DOHH2 (cell line): Measurements from ENCODE around the gene KRT74.

Experiments used
- CTCF ChIP-seq: fragments of 200-600 bp; sonication (generic); IDR thresholded peaks from one replicate; pipeline ENCODE4 v1.5.1; 2014; ENCODE audit warnings: antibody characterized with exemption, mild to moderate bottlenecking, low read depth, low read length; ENCODE audit not compliant: poor library complexity, severe bottlenecking
- EZH2phosphoT487 ChIP-seq: fragments of 200-600 bp; sonication (generic); IDR thresholded peaks from 2 replicates; pipeline ENCODE4 v1.6.1; 2017; ENCODE audit warnings: borderline replicate concordance, mild to moderate bottlenecking, antibody characterized with exemption, low read length, moderate library complexity, mixed read lengths

- no peak for TF ChIP-seq CTCF
- no peak for TF ChIP-seq EZH2phosphoT487
Measured at GRCh38 chr12:52584156-52584682, 10.6 kb upstream of the KRT74 start.
